Measurements from ENCODE around the gene IRX4.

Gene IRX4

DNA sequence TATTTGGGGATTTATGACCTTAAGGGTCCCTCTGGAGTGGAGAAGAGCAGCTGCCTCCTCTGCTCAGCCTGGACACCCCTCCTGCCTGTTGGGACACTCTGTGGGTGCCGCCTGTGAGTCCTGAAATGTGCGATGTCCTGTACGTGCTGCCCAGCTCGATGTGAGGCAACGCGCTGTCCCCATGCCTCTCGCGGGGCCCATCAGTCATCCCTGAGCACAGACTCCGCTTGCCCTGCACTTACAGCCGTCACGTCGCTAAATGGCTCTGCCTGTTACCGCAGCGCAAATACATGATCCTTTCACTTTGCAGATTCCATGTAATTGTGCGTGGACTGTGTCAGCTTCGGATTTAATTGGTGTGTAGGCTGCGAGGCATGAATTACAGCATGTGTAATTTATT is 27.1 kb downstream of the IRX4 start:
- no peak for TF ChIP-seq PPARA (CRISPR knock-in tag; IDR thresholded peaks at IDR 0.05; ENCODE audit: borderline replicate concordance)
- TF ChIP-seq, protein P1, sequence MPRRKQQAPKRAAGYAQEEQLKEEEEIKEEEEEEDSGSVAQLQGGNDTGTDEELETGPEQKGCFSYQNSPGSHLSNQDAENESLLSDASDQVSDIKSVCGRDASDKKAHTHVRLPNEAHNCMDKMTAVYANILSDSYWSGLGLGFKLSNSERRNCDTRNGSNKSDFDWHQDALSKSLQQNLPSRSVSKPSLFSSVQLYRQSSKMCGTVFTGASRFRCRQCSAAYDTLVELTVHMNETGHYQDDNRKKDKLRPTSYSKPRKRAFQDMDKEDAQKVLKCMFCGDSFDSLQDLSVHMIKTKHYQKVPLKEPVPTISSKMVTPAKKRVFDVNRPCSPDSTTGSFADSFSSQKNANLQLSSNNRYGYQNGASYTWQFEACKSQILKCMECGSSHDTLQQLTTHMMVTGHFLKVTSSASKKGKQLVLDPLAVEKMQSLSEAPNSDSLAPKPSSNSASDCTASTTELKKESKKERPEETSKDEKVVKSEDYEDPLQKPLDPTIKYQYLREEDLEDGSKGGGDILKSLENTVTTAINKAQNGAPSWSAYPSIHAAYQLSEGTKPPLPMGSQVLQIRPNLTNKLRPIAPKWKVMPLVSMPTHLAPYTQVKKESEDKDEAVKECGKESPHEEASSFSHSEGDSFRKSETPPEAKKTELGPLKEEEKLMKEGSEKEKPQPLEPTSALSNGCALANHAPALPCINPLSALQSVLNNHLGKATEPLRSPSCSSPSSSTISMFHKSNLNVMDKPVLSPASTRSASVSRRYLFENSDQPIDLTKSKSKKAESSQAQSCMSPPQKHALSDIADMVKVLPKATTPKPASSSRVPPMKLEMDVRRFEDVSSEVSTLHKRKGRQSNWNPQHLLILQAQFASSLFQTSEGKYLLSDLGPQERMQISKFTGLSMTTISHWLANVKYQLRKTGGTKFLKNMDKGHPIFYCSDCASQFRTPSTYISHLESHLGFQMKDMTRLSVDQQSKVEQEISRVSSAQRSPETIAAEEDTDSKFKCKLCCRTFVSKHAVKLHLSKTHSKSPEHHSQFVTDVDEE (CRISPR knock-in tag; IDR thresholded peaks at IDR 0.05) = no peak
- no peak for TF ChIP-seq ZNF70 (CRISPR knock-in tag; IDR thresholded peaks at IDR 0.05)
- TF ChIP-seq, protein P2, sequence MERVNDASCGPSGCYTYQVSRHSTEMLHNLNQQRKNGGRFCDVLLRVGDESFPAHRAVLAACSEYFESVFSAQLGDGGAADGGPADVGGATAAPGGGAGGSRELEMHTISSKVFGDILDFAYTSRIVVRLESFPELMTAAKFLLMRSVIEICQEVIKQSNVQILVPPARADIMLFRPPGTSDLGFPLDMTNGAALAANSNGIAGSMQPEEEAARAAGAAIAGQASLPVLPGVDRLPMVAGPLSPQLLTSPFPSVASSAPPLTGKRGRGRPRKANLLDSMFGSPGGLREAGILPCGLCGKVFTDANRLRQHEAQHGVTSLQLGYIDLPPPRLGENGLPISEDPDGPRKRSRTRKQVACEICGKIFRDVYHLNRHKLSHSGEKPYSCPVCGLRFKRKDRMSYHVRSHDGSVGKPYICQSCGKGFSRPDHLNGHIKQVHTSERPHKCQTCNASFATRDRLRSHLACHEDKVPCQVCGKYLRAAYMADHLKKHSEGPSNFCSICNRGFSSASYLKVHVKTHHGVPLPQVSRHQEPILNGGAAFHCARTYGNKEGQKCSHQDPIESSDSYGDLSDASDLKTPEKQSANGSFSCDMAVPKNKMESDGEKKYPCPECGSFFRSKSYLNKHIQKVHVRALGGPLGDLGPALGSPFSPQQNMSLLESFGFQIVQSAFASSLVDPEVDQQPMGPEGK (CRISPR knock-in tag; IDR thresholded peaks at IDR 0.05; ENCODE audit: borderline replicate concordance) = no peak
- TF ChIP-seq CSDC2 (CRISPR knock-in tag; IDR thresholded peaks at IDR 0.05) = no peak
- no peak for TF ChIP-seq ARNTL (CRISPR knock-in tag; IDR thresholded peaks at IDR 0.05; ENCODE audit: borderline replicate concordance, low read depth)
- TF ChIP-seq ZC3H10 (CRISPR knock-in tag; IDR thresholded peaks at IDR 0.05) = no peak
- TF ChIP-seq, protein P3, sequence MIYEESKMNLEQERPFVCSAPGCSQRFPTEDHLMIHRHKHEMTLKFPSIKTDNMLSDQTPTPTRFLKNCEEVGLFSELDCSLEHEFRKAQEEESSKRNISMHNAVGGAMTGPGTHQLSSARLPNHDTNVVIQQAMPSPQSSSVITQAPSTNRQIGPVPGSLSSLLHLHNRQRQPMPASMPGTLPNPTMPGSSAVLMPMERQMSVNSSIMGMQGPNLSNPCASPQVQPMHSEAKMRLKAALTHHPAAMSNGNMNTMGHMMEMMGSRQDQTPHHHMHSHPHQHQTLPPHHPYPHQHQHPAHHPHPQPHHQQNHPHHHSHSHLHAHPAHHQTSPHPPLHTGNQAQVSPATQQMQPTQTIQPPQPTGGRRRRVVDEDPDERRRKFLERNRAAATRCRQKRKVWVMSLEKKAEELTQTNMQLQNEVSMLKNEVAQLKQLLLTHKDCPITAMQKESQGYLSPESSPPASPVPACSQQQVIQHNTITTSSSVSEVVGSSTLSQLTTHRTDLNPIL (CRISPR knock-in tag; IDR thresholded peaks at IDR 0.05; ENCODE audit: low read depth) = no peak
- TF ChIP-seq SNAI2 (CRISPR knock-in tag; IDR thresholded peaks at IDR 0.05) = no peak
- TF ChIP-seq BACH2 (CRISPR knock-in tag; IDR thresholded peaks at IDR 0.05; ENCODE audit: borderline replicate concordance) = no peak
- TF ChIP-seq TCF4 (CRISPR knock-in tag; IDR thresholded peaks at IDR 0.05; ENCODE audit: borderline replicate concordance) = no peak
- ATAC-seq = peak; percentile 13; the same call in 1 of the 3 replicates

DNA sequence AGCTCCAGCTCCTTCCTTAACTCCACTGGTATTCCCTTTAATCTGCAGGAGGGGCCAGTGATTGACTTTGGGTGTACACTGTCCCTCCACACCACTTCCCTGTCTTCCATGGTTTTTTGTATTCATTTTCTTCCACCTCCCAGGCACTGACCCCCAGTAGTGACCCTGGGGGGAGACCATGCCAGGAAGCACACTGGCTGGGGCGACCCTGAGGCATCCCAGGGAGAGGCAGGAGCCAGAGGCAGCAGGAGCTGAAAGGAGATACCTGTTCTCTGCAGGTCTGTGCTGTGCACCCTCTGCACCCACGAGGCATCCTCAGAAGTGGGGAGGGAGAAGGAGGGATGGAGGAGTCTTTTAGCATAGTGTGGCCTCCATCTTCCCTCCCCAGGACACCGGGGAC is 27.6 kb downstream of the IRX4 start:
- no peak for TF ChIP-seq TOX (CRISPR knock-in tag; IDR thresholded peaks at IDR 0.05; ENCODE audit: borderline replicate concordance)
- no peak for TF ChIP-seq ZNF565 (CRISPR knock-in tag; conservative IDR thresholded peaks at IDR 0.05; ENCODE audit: low read depth)
- no peak for TF ChIP-seq PPARA (CRISPR knock-in tag; IDR thresholded peaks at IDR 0.05; ENCODE audit: borderline replicate concordance)
- no peak for TF ChIP-seq ZNF70 (CRISPR knock-in tag; IDR thresholded peaks at IDR 0.05)
- no peak for TF ChIP-seq RARB (CRISPR knock-in tag; IDR thresholded peaks at IDR 0.05)
- TF ChIP-seq, protein P1 (CRISPR knock-in tag; IDR thresholded peaks at IDR 0.05) = no peak
- no peak for TF ChIP-seq ISL1 (CRISPR knock-in tag; IDR thresholded peaks at IDR 0.05)
- no peak for TF ChIP-seq OSR1 (CRISPR knock-in tag; IDR thresholded peaks at IDR 0.05)
- TF ChIP-seq, protein P4, sequence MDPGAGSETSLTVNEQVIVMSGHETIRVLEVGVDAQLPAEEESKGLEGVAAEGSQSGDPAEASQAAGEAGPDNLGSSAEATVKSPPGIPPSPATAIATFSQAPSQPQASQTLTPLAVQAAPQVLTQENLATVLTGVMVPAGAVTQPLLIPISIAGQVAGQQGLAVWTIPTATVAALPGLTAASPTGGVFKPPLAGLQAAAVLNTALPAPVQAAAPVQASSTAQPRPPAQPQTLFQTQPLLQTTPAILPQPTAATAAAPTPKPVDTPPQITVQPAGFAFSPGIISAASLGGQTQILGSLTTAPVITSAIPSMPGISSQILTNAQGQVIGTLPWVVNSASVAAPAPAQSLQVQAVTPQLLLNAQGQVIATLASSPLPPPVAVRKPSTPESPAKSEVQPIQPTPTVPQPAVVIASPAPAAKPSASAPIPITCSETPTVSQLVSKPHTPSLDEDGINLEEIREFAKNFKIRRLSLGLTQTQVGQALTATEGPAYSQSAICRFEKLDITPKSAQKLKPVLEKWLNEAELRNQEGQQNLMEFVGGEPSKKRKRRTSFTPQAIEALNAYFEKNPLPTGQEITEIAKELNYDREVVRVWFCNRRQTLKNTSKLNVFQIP (CRISPR knock-in tag; IDR thresholded peaks at IDR 0.05; ENCODE audit: borderline replicate concordance, low read depth) = no peak
- TF ChIP-seq, protein P3 (CRISPR knock-in tag; IDR thresholded peaks at IDR 0.05; ENCODE audit: low read depth) = no peak
- no peak for TF ChIP-seq CSDC2 (CRISPR knock-in tag; IDR thresholded peaks at IDR 0.05)
- no peak for TF ChIP-seq ZFP3 (CRISPR knock-in tag; IDR thresholded peaks at IDR 0.05)
- TF ChIP-seq SNAI2 (CRISPR knock-in tag; IDR thresholded peaks at IDR 0.05) = no peak
- no peak for TF ChIP-seq TCF4 (CRISPR knock-in tag; IDR thresholded peaks at IDR 0.05; ENCODE audit: borderline replicate concordance)
- no peak for TF ChIP-seq GLIS3 (CRISPR knock-in tag; IDR thresholded peaks at IDR 0.05)
- no peak for TF ChIP-seq ZNF8 (CRISPR knock-in tag; IDR thresholded peaks at IDR 0.05)
- no peak for TF ChIP-seq ZFP30 (CRISPR knock-in tag; IDR thresholded peaks at IDR 0.05)
- TF ChIP-seq, protein P2 (CRISPR knock-in tag; IDR thresholded peaks at IDR 0.05; ENCODE audit: borderline replicate concordance) = no peak
- no peak for TF ChIP-seq BACH2 (CRISPR knock-in tag; IDR thresholded peaks at IDR 0.05; ENCODE audit: borderline replicate concordance)
- ATAC-seq = no peak
